GDM1 (cell line): ENCODE measurements around the gene TMEM250.
"Not testable (repeated sequence)": the region's sequence is repeated elsewhere in the genome, so short reads cannot be mapped to it uniquely, and the experiment has no call there.

Experiments used
- DNase-seq: peaks from one replicate; lab custom pipeline; 2025; lab: John Stamatoyannopoulos, UW

TMEM250 gene, protein sequence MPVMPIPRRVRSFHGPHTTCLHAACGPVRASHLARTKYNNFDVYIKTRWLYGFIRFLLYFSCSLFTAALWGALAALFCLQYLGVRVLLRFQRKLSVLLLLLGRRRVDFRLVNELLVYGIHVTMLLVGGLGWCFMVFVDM

DNA sequence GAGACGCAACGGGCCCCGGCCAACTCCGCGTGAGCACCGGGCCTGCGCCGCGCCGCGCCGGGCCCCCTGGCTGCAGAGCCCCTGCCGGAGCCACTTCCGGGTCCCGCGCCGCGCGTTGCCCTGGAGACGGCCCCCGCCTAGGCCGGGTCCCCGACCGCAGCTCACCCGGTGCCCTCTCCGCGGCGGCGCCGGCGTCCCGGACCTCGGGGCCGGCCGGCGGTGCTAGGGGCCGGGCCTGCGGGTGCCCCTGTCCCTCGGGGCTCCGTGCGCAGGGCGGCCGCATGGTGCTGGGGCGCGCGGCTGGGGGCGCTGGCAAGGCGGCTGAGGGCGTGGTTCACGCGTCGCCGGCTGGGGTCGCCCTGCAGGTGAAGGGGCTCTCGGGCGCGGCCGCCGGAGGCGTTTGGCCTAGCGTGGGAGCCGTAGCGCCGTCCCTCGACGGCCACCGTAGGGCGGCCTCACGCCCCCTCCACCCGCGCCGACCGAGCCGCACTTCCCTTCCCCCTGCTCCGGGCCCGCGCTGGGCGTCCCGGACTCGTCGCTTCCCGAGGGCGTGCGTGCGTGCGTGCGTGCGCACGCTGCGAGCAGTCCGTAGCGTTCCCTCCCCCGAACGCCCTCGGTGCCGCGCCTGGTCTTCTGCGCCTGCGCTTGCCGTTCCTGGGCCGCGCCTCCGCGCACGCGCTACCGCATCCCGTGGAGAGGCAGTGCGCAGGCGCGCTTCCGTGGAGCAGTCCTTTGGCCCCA lies at the start of gene TMEM250:
TSS of gene TMEM250 (minus strand) at position 556 of the 741 bp plus-strand sequence. CDS start 1,975 bp downstream, outside the sequence.
- DNase-seq, result peak; percentile 98

- DNase-seq, result no peak
Measured at GRCh38 chr9:136163248-136163850, 44.7 kb upstream of the TMEM250 start.

DNA sequence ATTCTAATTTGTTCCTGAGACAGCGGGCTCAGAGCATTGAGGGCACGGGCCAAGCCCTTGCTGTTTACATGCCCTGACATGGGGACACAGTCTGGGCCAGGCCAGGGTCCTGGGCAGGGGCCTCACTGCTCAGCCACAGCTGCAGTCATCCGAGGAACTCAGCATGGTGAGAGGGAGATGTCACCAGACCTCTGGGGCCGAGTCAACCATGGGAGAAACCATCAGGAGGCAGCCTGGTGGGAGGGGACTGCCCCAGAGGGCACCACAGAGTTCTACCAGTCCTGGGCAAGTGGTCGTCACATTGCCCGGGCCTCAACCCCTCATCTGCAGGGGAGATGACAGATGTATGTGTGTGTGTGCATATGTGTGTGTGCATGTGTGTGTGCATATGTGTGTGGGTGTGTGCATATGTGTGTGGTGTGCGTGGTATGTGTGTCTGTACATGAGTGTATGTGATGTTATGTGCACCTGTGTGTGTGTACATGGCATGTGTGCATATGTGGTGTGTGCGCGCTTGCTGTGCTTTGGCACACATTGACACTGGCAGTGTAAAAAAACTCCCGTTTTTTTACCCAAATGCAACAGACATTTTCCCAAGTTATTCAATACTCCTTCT lies 42.4 kb upstream of the TMEM250 start:
- DNase-seq, result no peak

DNA sequence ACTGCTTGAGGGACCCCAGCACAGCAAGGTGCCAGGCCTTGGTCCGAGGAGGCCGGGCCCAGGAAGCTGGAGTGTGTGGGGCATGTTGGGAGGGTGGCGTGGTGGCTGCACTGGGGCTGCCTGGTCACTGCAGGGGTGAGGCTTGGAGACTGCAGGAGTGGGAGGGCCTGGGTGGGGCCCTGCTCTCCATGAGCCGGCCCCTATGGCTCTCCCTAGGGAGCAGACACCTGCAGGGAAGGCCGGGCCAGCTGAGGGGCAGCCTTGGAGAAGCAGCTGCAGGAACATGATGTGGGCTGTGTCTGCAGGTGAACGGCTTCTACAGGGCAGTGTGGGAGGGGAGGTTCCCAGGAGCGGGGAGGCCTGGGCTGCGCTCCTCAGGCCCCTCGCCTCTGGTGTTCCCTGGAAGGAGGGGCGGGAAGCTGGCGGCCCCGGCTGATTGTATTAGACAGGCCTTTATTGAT lies 41.7 kb upstream of the TMEM250 start:
- no peak for DNase-seq

DNA sequence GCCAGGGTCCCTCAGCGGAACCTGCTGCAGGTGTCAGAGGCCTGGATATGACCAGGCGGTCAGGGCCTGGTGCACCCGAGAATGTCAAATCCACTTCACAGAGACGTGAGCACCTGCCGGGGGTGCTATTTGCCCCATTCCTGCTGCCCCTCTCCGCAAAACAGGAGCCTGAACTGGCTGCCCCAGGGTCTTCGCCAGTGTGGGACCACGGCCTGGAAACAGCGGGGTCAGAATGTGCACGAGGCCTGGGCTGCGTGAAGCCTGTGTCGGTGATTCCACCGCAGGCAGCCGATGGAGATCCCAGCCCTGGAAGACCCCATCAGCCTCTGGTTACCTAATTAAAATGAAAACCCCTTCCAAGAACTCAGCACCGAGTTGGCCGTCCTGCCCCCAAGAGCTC lies 41.2 kb upstream of the TMEM250 start:
- no peak for DNase-seq

DNA sequence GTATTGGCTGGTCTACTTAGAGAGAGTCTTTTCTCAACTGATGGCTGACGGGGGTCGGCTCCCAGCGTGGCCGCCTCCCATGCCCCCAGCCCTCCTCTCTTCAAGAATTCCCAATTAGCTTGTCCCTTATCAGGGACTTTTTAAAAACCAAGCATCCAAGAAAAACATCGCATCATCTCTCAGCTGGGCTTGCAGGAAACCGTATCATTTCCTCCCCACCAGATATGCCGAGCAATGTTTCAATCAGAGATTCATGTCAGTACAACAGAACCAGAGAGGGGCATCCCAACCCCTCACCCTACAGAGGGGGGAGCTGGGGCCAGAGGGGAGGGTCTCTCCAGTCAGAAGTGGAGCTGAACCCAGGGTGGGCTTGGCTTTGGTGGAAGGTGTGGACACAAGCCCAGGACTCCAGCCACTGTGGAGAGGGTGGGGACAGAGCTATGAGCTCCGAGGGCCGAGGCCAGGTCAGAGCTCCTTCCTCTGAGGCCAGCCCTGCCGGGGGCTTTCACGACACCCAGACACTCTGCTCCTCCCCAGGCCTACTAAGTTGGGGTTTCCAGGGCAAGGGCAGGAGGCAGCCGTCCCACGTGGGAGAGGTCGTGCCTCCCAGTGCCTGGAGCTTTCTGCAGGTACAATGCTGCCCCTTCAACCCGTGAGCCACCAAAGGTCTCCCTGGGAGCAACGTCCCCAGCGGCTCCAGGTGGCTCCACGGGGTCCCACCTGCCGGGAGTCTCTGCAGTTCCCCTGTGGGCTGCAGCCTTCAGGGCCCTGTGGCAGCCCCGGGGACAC lies 39.0 kb upstream of the TMEM250 start:
- no peak for DNase-seq

DNA sequence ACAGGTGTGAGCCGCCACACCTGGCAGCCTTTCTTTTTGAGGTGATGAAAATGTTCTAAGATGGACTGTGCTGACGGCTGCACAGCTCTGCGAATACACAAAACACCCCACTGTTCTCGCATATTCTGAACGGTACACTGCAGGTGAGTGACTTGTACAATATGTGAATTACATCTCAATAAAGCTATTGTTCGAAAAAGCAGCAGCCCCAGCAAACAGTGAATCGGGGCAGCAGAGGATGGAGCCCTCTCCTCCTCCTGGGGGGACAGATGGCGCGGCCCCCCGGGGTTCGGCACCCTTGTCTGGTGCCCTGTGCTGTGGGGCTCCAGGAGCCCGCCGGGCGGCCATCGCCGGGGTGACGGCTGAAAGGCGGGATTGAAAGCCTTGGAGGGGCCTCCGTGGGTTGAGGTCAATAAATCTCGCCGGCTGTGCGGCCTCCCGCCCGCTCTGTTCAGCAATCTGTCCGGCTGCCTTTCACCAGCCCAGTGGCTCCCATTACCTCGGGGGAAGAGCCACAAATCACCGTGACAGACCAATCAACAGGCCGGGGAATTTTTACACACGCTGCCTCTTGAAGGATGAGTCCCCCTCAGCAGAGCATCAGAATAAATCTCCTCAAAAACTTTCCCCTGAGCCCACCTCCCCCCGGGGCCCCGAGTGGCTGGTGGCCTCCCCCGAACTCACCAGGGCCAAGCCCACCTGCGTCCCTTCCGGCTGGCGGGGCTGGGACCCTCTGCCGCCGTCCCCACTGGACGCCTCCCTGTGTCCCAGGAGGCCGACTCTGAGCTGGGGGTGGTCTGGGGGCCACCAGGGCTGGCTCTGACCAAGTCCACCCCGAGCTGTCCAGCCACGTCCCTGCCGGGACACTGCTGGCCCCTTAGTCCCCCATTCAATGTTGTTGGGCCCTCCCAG lies 37.8 kb upstream of the TMEM250 start:
- no peak for DNase-seq

GRCh38 chr9:136155576-136155975 lies 36.9 kb upstream of the TMEM250 start:
- no peak for DNase-seq

DNA sequence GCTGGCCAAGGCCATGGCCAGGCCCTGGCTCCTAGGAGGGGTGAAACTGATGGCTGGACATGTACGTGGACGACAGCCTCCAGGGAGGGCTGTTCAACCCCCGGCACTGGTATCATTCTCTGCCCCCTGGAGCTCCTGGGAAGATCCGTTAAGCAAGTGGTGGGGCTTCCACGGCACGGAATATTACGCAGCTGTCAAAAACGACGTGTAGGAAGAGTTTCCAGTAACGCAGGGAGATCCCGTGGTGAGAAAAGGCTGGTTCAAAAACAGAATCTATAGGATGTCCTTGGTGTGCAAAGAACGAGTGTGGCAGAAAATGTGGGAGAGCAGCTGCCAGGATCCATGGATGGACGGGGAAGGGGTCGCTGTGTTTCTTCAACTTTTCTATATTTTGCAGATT lies 36.3 kb upstream of the TMEM250 start:
- DNase-seq, result no peak

DNA sequence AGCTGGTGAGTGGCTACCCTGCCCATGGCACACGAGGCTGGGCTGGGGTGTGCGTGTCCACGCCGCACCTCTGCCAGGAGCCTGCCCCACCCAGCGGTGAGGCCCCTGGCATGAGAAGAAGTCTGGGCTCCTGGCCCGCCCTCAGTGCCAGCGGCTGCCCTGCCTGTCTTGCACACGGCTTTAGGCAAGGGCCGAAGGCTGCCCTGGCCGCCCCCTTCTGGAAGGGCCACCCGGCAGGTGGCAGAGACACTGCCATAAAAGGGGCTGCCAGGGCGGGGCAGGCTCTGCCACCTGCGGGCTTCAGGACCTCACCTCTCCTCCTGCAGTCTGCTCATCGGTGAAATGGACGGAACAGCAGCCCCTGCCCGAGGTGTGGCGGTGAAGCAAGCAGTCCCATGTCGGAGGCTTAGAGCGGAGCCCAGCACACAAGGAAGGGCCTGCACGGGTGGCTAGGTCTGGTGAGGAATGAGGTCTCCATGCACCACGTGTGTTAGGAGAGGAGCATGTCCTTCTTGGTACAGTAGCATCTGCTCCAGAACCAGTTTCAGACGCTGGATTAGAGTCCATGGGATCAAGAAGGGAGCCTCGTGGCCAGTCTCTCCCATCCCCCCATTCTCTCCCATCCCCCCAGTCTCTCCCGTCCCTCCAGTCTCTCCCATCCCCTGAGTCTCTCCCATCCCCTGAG lies 34.8 kb upstream of the TMEM250 start:
- no peak for DNase-seq

GRCh38 chr9:136152931-136153330 lies 34.3 kb upstream of the TMEM250 start:
- DNase-seq, result no peak

DNA sequence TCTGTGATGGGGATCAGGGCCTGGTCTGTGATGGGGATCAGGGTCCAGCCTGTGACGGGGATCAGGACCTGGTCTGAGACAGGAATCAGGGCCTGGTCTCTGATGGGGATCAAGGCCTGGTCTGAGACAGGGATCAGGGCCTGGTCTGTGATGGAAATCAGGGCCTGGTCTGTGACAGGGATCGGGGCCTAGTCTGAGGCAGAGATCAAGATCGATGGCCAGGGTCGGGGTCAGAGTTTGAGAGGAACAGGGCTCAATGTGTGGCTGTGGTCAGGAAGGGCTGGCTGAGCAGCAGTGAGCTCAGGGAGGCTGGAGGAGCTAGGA lies 33.8 kb upstream of the TMEM250 start:
- DNase-seq, result no peak

DNA sequence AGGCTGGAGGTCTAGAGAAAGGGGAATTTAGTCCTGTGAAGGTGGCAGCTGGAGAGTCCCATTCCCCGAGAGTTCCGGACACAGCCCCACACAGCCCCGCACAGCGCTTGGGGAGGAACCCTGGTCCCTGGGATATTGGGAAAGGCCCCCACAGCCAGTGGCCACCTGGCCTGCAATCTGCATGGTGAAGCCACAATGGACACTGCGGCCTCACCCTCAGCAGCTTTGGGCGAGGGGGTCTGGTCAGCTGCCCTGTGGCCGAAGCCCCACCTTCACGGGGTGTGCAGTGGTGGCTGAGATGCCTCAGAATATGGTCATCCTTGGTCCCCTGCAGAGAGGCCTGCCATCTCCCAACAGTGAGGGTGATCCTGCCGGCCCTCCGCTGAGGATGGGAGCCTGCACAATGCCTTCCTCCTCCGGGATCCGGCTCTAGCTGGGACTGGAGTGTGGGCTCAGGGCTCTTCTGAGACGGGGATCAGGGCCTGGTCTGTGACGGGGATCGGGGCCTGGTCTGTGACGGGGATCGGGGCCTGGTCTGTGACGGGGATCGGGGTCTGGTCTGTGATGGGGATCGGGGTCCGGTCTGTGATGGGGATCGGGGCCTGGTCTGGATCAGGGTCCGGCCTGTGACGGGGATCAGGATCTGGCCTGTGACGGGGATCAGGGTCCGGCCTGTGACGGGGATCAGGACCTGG lies 33.3 kb upstream of the TMEM250 start:
- no peak for DNase-seq

DNA sequence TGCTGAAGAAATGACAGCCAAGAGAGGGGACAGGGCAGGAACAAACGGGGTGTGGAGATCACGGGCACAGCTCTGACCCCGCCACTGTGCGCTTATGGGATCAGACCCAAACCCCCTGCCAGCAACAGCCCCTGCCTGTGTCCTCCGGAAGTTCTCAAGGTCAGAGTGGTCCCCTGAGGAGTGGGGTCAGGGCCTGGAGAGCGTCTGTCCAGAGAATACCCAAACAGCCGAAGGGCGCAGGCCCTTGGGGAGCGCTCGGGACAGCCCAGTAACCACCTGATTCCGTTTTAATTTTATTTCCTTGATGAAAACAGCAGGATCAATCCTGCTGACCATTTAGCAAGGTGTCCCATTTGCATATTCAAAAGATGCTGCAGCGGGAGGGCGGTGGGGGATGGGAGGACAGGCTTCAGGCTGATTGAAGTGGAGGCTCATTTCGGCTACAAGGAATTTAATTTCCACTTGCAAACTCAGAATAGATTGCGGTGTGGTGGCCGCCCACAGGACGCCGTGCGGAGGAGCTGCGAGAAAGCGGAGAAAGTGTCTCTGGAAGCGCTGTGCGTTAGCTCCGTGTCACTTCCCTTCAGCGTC lies 32.6 kb upstream of the TMEM250 start:
- DNase-seq, result no peak

- DNase-seq, result not testable (repeated sequence)
Measured at GRCh38 chr9:136150664-136151213, 32.1 kb upstream of the TMEM250 start.

- no peak for DNase-seq
Measured at GRCh38 chr9:136149853-136150252, 31.2 kb upstream of the TMEM250 start.

DNA sequence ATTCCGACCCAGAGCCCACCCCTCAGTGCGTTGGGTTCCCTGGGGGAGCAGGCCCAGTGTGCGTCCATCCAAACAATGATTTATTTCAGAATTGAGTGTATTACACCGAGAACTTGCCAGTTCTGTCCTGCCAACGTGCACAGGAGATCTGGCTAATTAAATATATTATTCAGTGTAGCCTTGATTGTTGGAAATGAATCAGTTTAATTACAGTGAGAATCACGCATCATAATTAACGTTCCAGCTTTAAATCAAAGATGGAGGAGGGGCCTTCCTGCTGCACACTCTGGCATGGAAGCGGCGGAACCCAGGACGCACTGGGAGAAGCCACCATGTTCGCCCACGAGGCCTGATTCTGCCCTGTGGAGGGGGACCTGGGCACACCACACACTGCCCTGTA lies 30.7 kb upstream of the TMEM250 start:
- DNase-seq, result no peak

DNA sequence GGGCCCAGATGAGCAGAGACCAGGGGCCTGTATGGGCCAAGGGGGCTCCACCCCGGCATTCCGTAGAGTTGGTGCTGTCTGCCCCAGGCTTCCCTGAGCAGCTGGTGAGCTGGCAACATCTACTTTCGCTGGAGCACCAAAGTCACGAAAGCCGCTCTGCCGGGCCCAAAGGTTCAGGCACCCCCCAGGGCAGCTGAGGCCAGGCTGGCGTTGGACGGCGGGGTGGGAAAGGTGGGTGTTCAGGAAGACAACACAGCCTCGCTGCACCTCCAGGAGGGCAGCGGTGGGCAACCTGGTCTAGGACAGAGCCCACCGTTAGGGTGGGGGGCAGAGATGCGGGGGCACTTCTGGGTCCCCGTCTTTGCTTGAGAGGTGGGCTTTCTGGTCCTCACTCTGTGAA lies 30.1 kb upstream of the TMEM250 start:
- no peak for DNase-seq
